ENCODE measurements around the gene CDX2.

- TF ChIP-seq CTCF (conservative IDR thresholded peaks at IDR 0.05; ENCODE audit: low read length) (no peak), EZH2phosphoT487 (IDR thresholded peaks at IDR 0.05; ENCODE audit: borderline replicate concordance, low read depth, low read length) (no peak)
Observed at GRCh38 chr13:27956576-27957300, 12.4 kb downstream of the CDX2 start.

All from OCI-LY7 (cell line).